NCI-H1092 (cell line): ENCODE data around the gene CCR5.

Experiments
- DNase-seq: peaks from one replicate; lab custom pipeline; 2025; lab: John Stamatoyannopoulos, UW

Gene CCR5

DNA sequence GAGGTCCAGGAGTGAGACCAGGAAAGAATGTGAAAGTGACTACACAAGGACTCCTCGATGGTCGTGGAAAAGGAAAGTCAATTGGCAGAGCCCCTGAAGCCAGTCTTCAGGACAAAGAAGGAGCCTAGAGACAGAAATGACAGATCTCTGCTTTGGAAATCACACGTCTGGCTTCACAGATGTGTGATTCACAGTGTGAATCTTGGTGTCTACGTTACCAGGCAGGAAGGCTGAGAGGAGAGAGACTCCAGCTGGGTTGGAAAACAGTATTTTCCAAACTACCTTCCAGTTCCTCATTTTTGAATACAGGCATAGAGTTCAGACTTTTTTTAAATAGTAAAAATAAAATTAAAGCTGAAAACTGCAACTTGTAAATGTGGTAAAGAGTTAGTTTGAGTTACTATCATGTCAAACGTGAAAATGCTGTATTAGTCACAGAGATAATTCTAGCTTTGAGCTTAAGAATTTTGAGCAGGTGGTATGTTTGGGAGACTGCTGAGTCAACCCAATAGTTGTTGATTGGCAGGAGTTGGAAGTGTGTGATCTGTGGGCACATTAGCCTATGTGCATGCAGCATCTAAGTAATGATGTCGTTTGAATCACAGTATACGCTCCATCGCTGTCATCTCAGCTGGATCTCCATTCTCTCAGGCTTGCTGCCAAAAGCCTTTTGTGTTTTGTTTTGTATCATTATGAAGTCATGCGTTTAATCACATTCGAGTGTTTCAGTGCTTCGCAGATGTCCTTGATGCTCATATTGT lies 10.8 kb upstream of the CCR5 start:
- peak; percentile 68 for DNase-seq

DNA sequence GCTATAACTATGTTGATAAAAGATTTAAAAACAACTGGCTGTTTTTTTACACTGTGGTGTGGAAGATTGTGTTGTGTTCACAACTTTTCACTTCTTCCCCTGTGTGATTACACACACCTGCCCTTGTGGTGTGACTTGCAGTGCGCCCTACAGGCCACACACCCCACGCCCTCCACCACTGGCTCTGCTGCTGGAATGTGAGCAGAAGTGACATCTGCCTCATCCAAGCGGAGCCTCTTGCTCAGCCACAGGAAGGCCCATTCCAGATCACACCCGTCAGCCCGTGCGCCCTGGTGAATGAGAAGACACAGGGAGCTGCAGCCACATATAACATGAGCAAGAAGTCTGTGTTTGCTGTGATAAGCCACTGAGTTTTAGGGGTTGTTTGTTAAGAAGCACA lies 9.8 kb upstream of the CCR5 start:
- no peak for DNase-seq

DNA sequence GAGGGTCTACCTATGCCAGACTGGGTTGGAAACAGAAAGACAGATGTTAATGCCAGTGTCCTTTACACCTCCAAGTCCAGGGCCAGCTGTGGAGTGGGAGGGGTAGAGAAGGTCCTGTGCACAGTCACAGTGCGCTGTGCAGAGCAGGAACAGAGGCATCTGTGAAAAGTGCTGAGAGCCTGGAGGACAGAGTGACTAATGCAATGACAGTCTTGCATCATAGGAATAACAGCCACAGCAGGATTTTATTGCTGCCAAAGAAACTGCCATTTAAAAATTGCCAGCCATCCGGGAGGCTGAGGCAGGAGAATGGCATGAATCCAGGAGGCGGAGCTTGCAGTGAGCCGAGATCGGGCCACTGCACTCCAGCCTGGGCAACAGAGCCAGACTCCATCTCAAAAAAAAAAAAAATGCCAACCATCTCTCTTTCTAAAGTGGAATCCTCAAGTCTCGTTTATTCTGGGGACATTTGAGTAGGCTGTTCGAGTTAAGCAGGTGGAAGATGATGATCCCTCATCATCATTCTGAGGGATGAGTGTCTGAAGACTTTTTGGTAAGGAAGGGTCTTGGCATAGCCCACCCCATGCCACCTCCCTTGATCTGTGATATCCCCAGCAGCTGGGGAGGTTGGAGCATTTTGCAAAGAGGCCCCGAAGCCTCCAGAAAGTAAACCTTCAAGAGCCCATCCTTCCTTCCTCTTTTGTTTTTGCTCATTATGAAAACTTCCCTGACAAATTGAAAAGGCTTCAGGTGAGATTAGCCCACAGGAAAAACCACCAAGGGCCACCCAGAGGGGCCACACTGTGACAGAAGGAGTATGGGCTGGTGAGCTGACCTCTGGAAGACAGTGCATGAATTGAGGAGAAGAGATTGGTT lies 9.1 kb upstream of the CCR5 start:
- DNase-seq = no peak

DNA sequence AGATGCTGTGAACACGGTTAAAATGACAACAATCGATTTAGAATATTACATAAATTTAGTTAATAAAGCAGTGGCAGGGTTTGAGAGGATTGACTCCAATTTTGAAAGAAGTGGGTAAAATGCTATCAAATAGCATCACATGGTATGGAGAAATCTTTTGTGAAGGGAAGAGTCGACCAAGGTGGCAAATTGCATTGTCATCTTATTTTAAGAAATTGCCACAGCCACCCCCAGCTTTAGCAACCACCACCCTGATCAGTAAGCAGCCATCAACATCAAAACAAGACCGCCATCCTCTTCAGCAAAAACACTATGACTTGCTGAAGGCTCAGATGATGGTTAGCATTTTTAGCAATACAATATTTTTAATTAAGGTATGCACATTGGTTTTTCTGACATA lies 5.7 kb upstream of the CCR5 start:
- DNase-seq = no peak

DNA sequence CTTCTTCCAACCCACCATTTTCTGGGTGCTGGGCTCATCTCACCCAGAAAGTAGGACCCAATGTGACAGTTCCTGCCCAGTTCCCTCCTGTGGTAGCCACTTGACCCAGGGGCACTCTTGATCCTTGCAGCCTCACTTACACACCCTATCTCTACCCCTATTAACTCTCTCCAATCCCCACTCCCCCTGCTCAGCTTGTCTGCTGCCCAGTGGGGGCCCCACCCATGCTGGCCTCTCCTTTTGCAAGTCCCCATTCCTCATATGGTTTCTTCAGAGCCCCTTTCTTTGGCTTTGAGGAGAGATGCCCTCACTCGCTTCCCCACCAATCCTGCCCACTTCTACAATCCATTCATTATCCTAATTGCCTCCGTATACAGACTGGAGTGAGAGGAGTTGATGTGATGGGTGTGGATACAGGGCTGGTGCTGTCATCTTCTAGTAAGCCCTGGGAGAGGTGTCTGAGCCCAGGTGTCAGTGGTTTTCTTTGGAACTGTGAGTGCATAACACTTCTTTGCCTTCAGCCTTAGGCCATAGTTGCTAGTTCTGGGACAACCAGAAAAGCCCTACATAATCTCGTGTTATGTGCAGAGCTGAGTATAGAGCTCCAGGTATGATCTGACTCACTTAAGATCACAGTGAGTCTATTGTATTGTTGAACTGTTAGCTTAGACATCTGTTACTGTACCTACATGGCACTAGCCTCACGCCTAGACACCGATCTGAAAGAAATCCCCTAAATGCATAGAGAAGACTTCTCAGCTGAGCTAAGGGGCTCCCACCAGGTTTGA lies 4.8 kb upstream of the CCR5 start:
- DNase-seq = no peak

DNA sequence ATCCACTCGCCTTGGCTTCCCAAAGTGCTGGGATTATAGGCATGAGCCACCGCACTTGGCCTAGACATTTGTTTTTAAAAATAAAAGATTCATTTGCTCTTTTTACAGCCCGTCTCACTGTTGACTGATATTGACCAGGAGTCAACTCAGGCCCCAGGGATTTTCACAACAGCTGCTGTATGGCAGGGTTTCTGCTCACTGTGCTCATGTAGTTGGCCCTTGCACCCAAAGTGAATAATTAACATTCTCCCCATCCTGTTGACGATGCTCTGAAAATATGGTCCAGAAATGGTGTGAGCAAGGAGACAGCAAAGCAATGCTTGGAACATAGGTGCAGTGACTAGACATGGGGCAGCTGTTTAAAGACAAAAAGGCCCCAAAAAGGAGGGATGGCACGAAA lies 2.9 kb upstream of the CCR5 start:
- DNase-seq = no peak

DNA sequence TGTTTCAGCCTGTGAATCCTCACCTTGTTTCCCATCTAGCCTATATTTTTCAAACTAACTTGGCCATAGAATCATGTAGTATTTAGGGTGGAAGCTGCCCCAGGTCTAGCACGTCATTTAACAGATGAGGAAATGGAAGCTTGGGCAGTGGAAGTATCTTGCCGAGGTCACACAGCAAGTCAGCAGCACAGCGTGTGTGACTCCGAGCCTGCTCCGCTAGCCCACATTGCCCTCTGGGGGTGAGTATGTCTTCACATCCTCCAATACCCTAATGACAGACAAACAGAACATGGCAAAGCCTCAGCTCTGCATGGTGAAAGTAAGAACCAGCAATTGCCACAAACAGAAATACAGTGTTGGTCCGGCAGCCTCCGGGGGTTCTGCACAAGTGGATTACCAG lies 2.2 kb upstream of the CCR5 start:
- no peak for DNase-seq

DNA sequence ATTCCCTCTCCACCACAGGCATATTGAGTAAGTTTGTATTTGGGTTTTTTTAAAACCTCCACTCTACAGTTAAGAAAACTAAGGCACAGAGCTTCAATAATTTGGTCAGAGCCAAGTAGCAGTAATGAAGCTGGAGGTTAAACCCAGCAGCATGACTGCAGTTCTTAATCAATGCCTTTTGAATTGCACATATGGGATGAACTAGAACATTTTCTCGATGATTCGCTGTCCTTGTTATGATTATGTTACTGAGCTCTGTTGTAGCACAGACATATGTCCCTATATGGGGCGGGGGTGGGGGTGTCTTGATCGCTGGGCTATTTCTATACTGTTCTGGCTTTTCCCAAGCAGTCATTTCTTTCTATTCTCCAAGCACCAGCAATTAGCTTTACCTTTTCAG lies 1.6 kb upstream of the CCR5 start:
- DNase-seq = no peak

DNA sequence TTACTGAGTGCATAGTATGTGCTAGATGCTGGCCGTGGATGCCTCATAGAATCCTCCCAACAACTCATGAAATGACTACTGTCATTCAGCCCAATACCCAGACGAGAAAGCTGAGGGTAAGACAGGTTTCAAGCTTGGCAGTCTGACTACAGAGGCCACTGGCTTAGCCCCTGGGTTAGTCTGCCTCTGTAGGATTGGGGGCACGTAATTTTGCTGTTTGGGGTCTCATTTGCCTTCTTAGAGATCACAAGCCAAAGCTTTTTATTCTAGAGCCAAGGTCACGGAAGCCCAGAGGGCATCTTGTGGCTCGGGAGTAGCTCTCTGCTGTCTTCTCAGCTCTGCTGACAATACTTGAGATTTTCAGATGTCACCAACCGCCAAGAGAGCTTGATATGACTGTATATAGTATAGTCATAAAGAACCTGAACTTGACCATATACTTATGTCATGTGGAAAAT lies 1.0 kb upstream of the CCR5 start:
- DNase-seq = no peak

DNA sequence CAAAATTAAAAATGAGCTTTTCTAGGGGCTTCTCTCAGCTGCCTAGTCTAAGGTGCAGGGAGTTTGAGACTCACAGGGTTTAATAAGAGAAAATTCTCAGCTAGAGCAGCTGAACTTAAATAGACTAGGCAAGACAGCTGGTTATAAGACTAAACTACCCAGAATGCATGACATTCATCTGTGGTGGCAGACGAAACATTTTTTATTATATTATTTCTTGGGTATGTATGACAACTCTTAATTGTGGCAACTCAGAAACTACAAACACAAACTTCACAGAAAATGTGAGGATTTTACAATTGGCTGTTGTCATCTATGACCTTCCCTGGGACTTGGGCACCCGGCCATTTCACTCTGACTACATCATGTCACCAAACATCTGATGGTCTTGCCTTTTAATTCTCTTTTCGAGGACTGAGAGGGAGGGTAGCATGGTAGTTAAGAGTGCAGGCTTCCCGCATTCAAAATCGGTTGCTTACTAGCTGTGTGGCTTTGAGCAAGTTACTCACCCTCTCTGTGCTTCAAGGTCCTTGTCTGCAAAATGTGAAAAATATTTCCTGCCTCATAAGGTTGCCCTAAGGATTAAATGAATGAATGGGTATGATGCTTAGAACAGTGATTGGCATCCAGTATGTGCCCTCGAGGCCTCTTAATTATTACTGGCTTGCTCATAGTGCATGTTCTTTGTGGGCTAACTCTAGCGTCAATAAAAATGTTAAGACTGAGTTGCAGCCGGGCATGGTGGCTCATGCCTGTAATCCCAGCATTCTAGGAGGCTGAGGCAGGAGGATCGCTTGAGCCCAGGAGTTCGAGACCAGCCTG lies 984 bp downstream of the CCR5 start:
- DNase-seq = no peak

DNA sequence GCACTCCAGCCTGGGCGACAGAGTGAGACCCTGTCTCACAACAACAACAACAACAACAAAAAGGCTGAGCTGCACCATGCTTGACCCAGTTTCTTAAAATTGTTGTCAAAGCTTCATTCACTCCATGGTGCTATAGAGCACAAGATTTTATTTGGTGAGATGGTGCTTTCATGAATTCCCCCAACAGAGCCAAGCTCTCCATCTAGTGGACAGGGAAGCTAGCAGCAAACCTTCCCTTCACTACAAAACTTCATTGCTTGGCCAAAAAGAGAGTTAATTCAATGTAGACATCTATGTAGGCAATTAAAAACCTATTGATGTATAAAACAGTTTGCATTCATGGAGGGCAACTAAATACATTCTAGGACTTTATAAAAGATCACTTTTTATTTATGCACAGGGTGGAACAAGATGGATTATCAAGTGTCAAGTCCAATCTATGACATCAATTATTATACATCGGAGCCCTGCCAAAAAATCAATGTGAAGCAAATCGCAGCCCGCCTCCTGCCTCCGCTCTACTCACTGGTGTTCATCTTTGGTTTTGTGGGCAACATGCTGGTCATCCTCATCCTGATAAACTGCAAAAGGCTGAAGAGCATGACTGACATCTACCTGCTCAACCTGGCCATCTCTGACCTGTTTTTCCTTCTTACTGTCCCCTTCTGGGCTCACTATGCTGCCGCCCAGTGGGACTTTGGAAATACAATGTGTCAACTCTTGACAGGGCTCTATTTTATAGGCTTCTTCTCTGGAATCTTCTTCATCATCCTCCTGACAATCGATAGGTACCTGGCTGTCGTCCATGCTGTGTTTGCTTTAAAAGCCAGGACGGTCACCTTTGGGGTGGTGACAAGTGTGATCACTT lies 2.0 kb downstream of the CCR5 start:
- no peak for DNase-seq

DNA sequence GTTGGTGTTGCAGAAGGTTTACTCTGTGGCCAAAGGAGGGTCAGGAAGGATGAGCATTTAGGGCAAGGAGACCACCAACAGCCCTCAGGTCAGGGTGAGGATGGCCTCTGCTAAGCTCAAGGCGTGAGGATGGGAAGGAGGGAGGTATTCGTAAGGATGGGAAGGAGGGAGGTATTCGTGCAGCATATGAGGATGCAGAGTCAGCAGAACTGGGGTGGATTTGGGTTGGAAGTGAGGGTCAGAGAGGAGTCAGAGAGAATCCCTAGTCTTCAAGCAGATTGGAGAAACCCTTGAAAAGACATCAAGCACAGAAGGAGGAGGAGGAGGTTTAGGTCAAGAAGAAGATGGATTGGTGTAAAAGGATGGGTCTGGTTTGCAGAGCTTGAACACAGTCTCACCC lies 4.0 kb downstream of the CCR5 start:
- DNase-seq = no peak

DNA sequence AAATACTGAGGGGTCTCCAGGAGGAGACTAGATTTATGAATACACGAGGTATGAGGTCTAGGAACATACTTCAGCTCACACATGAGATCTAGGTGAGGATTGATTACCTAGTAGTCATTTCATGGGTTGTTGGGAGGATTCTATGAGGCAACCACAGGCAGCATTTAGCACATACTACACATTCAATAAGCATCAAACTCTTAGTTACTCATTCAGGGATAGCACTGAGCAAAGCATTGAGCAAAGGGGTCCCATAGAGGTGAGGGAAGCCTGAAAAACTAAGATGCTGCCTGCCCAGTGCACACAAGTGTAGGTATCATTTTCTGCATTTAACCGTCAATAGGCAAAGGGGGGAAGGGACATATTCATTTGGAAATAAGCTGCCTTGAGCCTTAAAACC lies 4.5 kb downstream of the CCR5 start:
- no peak for DNase-seq

DNA sequence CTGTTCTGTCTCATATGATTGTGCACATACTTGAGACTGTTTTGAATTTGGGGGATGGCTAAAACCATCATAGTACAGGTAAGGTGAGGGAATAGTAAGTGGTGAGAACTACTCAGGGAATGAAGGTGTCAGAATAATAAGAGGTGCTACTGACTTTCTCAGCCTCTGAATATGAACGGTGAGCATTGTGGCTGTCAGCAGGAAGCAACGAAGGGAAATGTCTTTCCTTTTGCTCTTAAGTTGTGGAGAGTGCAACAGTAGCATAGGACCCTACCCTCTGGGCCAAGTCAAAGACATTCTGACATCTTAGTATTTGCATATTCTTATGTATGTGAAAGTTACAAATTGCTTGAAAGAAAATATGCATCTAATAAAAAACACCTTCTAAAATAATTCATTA lies 5.1 kb downstream of the CCR5 start:
- no peak for DNase-seq

DNA sequence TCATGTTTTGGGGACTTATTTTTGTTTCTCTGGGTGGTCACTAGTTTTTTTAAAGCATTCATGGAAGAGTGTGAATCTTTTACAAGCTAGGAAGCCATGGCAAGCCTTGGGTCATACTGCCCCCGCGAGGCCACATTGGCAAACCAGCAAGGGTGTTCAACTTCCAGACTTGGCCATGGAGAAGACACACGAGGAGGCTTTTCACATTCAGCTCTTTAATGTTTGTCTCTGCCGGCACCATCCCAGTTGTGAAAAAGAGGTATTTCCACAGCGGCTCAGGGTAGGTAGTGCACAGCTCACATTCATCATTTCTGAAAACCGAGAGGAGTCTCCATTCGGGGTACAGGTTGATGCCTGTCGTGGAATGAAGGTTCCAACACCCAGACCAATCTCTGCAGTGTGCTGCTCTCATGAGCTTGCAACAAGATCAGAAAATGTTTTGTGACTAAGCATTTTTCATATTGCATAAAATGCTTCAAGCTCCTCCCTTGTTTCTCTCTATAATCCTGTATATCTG lies 7.7 kb downstream of the CCR5 start:
- no peak for DNase-seq

DNA sequence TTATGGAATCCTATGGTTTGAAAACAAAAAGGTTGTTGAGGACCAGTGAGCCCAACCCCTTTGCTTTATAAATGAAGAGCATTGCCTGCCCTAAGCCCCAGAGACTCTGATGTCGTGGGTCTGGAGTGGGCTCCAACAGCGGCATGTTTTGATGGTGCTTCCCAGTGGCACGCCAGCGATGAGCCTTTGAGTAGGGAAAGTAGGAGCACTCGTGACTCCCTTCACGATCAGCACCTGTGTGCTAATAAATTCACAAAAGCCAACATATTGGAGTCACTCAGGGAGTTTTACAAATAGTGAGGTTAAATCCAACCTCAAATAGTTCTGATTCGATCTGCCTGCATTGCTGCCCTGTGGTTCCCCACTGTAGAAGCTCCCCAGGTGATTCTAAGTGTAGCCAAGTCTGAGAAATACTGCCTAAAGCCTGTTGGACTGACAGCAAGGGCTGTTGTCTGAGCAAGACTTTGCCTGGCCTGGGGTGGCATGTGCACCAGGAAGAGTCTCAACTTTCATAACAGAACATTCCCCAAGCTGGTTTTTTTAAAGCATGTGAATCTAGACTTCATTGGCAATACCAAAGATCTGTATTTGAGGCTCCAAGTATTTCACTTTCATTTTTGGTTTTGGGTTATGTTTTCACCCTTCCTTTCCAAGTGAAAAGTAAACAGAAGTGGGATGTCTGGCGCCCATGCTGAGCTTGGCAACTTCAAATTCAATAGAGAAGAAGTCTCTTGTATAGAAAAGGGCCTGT lies 9.9 kb downstream of the CCR5 start:
- DNase-seq = no peak

DNA sequence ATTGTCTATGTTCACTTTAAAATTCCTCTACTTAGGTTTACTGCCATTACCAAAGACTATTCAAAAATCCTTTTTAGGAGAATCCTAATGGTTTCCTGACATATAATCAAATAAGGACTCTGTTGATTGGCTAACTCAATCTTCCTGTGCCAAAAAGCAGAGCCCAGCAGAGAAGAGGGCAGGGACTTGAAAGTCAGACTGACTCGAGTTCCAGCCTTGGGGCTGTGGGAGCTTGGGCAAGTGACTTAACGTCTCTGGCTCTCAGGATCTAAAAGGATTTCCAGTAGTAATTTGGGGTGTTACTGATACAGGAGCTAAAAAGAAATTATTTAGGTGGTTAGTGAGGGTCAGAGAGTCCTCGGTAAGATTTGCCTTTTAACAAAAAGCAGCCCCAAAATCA lies 10.9 kb downstream of the CCR5 start:
- no peak for DNase-seq

DNA sequence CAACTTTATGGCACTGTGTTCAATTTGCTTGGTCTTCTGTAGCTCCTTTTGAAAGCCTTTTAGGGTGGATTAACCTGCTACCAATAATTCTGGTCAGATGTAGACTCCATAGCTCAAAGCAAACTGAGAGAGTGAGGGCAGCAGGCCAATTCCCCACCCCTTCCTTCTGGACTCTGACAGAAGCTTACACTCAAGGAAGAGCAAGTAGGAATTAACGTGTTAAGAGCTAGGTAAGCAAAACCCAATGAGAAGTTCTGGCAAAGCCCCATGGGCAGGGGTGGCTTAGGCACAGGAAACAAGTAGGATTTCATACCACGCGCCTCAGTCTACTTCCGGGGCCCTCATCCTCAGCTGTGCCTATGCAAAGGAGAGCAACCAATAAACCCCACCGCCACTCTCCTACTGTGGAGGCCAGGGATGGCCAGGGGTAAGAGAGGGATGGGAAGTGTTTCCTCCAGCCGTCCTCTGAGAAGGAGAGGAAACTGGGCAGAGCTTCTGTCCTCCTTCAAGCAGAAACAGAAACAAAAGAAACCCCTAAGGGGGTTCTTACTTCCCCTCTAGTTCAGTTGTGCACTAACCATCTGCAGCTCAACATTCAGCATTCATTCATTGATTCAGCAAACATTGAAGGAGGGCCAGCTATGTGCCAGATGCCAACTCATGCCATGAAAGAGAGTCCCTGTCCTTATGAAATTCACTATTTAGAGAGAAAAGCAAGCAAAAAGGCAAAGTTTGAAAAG lies 12.6 kb downstream of the CCR5 start:
- no peak for DNase-seq

DNA sequence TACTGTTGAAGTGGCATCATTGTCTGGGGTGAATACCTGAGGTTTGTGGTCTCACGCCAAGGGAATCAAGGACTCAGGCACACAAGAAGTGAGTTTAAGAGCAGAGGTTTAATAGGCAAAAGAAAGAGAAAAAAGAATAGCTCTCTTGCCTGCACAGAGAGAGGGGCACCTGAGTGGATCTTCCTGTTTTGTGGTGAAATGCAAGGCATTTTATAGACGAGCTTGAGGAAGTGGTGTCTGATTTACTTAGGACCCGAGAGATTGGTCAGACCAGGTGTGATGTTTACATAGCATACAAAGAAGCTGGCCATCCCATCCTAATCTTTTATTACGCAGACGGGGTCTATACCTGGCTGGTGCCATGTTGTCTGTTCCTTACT lies 13.2 kb downstream of the CCR5 start:
- no peak for DNase-seq
